Activated naive CD4-positive, alpha-beta T cell treated with anti-CD3 and anti-CD28 coated beads, Interleukin-2, amount 50 U/mL, for 72 hours (primary cell): ENCODE data around the gene PRPF6. TPM values are rescaled to one million over a fixed set of nuclear protein-coding genes. Genes with fewer than 3 reads are reported as not detected.

Source experiments
- ATAC-seq, 2 donors: fragments of 150-1000 bp; cut with Tn5 transposase; 2 replicates each; pipeline ENCODE4 v1.10.0; 2021; ENCODE audit warnings: mild to moderate bottlenecking in 2 of 2, moderate library complexity in 2 of 2
- DNase-seq, 2 donors: peaks; one replicate each; pipeline ENCODE4 v3.0.0; 2021 to 2022; ENCODE audit warnings: low spot score in 2 of 2
- H3K27ac Mint-ChIP-seq, 2 donors: one replicate each; pipeline ENCODE4 v1.8.0; 2022; ENCODE audit warnings: mild to moderate bottlenecking in 2 of 2, mixed read lengths in 2 of 2
- H3K36me3 Mint-ChIP-seq, 2 donors: one replicate each; pipeline ENCODE4 v1.8.0; 2022; ENCODE audit warnings: mixed read lengths in 2 of 2
- H3K9me3 Mint-ChIP-seq, 2 donors: one replicate each; pipeline ENCODE4 v1.8.0; 2022; ENCODE audit warnings: mixed read lengths in 2 of 2
- total RNA-seq, 2 donors: library from RNA; stranded (reverse); gene quantifications; one replicate each; pipeline ENCODE4 v1.2.3, GENCODE V29; 2022

Gene PRPF6
- total RNA-seq, 2 donors from 2014 or later, result 82.1 to 82.7 TPM

- H3K27ac Mint-ChIP-seq, result peak overlapping the region; percentile 82 to 92
- H3K9me3 Mint-ChIP-seq, result no peaks in the 10 kb centered on the region
- DNase-seq, result no peak
- no peak for ATAC-seq
- peaks cover 0 to 5% of the 10 kb centered on the region in 2 donors for H3K36me3 Mint-ChIP-seq
These were observed 52.0 kb downstream of the PRPF6 start for GRCh38 chr20:64032706-64033624.

GRCh38 chr20:64033981-64034493, 53.1 kb downstream of the PRPF6 start:
- Mint-ChIP-seq H3K27ac (peak overlapping the region; percentile 82 to 92), H3K36me3 (peaks cover 0 to 5% of the 10 kb centered on the region in 2 donors), H3K9me3 (no peaks in the 10 kb centered on the region)
- ATAC-seq (no peak), DNase-seq (no peak)

GRCh38 chr20:64035066-64035932, 54.4 kb downstream of the PRPF6 start:
- Mint-ChIP-seq H3K9me3 (no peaks in the 10 kb centered on the region), H3K27ac (peak overlapping the region; percentile 82 to 94), H3K36me3 (no peaks in the 10 kb centered on the region)
- ATAC-seq (peak; percentile 58 to 61), DNase-seq (peak in 1 of 2 donors; percentile 53)

GRCh38 chr20:64035933-64036345, 55.0 kb downstream of the PRPF6 start, which contains the start of gene C20orf204:
C20orf204 (plus strand) TSS chr20:64036182; CDS start chr20:64036324, 142 bp downstream.
- no peak for DNase-seq
- H3K9me3 Mint-ChIP-seq, result no peaks in the 10 kb centered on the region
- H3K36me3 Mint-ChIP-seq, result no peaks in the 10 kb centered on the region
- no peak for ATAC-seq
- peak within 1 kb of the TSS; percentile 82 to 94 for H3K27ac Mint-ChIP-seq

GRCh38 chr20:64036346-64037198, 55.6 kb downstream of the PRPF6 start:
- peak in 1 of 2 donors; percentile 12 for ATAC-seq
- Mint-ChIP-seq H3K36me3 (no peaks in the 10 kb centered on the region), H3K9me3 (no peaks in the 10 kb centered on the region), H3K27ac (peak overlapping the region; percentile 79 to 82)
- DNase-seq, result no peak

GRCh38 chr20:64037199-64037497, 56.2 kb downstream of the PRPF6 start:
- peak overlapping the region; percentile 79 to 82 for H3K27ac Mint-ChIP-seq
- DNase-seq (no peak), ATAC-seq (no peak)
- H3K36me3 Mint-ChIP-seq, result no peaks in the 10 kb centered on the region
- no peaks in the 10 kb centered on the region for H3K9me3 Mint-ChIP-seq

GRCh38 chr20:64037498-64038213, 56.7 kb downstream of the PRPF6 start:
- H3K36me3 Mint-ChIP-seq, result no peaks in the 10 kb centered on the region
- peak overlapping the region; percentile 79 to 82 for H3K27ac Mint-ChIP-seq
- ATAC-seq (peak in 1 of 2 donors; percentile 7), DNase-seq (peak in 1 of 2 donors; percentile 52)
- H3K9me3 Mint-ChIP-seq, result no peaks in the 10 kb centered on the region

GRCh38 chr20:64038224-64038564, 57.3 kb downstream of the PRPF6 start:
- no peaks in the 10 kb centered on the region for H3K36me3 Mint-ChIP-seq
- no peak overlapping the region for H3K27ac Mint-ChIP-seq
- ATAC-seq (peak; percentile 17 to 44), DNase-seq (peak in 1 of 2 donors; percentile 60)
- H3K9me3 Mint-ChIP-seq, result no peaks in the 10 kb centered on the region

- no peaks in the 10 kb centered on the region for H3K36me3 Mint-ChIP-seq
- H3K27ac Mint-ChIP-seq, result peak overlapping the region in 1 of 2 donors; percentile 59
- ATAC-seq, result peak; percentile 62 to 65
- peak; percentile 79 to 85 for DNase-seq
- H3K9me3 Mint-ChIP-seq, result no peaks in the 10 kb centered on the region
These were observed 57.8 kb downstream of the PRPF6 start for GRCh38 chr20:64038565-64039292.

GRCh38 chr20:64039293-64040160, 58.6 kb downstream of the PRPF6 start:
- ATAC-seq (no peak), DNase-seq (no peak)
- no peaks in the 10 kb centered on the region for H3K36me3 Mint-ChIP-seq
- H3K27ac Mint-ChIP-seq, result peak overlapping the region in 1 of 2 donors; percentile 59
- no peaks in the 10 kb centered on the region for H3K9me3 Mint-ChIP-seq

GRCh38 chr20:64040231-64041039, 59.5 kb downstream of the PRPF6 start:
- no peak overlapping the region for H3K27ac Mint-ChIP-seq
- H3K9me3 Mint-ChIP-seq, result no peaks in the 10 kb centered on the region
- ATAC-seq (no peak), DNase-seq (no peak)
- H3K36me3 Mint-ChIP-seq, result no peaks in the 10 kb centered on the region

- no peaks in the 10 kb centered on the region for H3K36me3 Mint-ChIP-seq
These were observed 60.3 kb downstream of the PRPF6 start for GRCh38 chr20:64041040-64041780.

GRCh38 chr20:64041781-64042053, 60.8 kb downstream of the PRPF6 start:
- DNase-seq, result no peak
- Mint-ChIP-seq H3K9me3 (no peaks in the 10 kb centered on the region), H3K27ac (peak overlapping the region in 1 of 2 donors; percentile 78), H3K36me3 (no peaks in the 10 kb centered on the region)
- no peak for ATAC-seq

More at GRCh38 chr20:64041040-64041780, 60.3 kb downstream of the PRPF6 start:
- Mint-ChIP-seq H3K9me3 (no peaks in the 10 kb centered on the region), H3K27ac (peak overlapping the region; percentile 19 to 78)
- DNase-seq (no peak), ATAC-seq (no peak)
